Gastrocnemius medialis (tissue), 4 donors: ENCODE data around the gene DPYSL4. TPM values are rescaled to one million over a fixed set of nuclear protein-coding genes. Genes with fewer than 3 reads are reported as not detected.

Experiments used
- ATAC-seq, 2 donors: fragments of 150-250 bp; one replicate each; pipeline ENCODE4 v1.9.1; 2016
- DNase-seq, 2 donors: peaks; one replicate each; pipeline ENCODE4 v3.0.0-alpha.2; 2019
- H3K27ac ChIP-seq, 4 donors: fragments of 200-600 bp; sonication (generic); 1 replicate in 1 of 4; 2 replicates in 3 of 4; pipeline ENCODE4 v1.5.1; 2016 to 2018; ENCODE audit warnings: mild to moderate bottlenecking in 2 of 4, moderate library complexity in 1 of 4
- H3K27me3 ChIP-seq, 3 donors: fragments of 200-600 bp; sonication (generic) in 2 of 3; 1 replicate in 1 of 3; 2 replicates in 2 of 3; pipeline versions ENCODE4 v1.5.1 to v1.6.0; 2016 to 2019; ENCODE audit warnings: mild to moderate bottlenecking in 1 of 3, moderate library complexity in 1 of 3
- H3K36me3 ChIP-seq, 2 donors: fragments of 200-600 bp; sonication (generic) in 1 of 2; one replicate each; pipeline ENCODE4 v1.5.1; 2017 to 2018
- H3K4me1 ChIP-seq, 2 donors: fragments of 200-600 bp; sonication (generic) in 1 of 2; one replicate each; pipeline ENCODE4 v1.5.1; 2016 to 2017; ENCODE audit warnings: mild to moderate bottlenecking in 2 of 2
- H3K4me3 ChIP-seq, 4 donors: fragments of 200-600 bp; sonication (generic) in 3 of 4; 1 replicate in 1 of 4; 2 replicates in 3 of 4; pipeline ENCODE4 v1.5.1; 2016 to 2019; ENCODE audit warnings: mild to moderate bottlenecking in 2 of 4
- H3K9me3 ChIP-seq, 3 donors: fragments of 200-600 bp; sonication (generic) in 2 of 3; 1 replicate in 1 of 3; 2 replicates in 2 of 3; pipeline ENCODE4 v1.5.1; 2016 to 2019
- CTCF ChIP-seq, 5 experiments: fragments of 450-650 bp in 3 of 5; fragments of 200-600 bp in 2 of 5; sonication (generic) in 2 of 5; IDR thresholded peaks in 4 of 5; conservative IDR thresholded peaks in 1 of 5; 1 replicate in 4 of 5; 2 replicates in 1 of 5; pipeline ENCODE4 v1.5.1; 2016 to 2019; ENCODE audit warnings: antibody characterized with exemption in 5 of 5, mild to moderate bottlenecking in 3 of 5, moderate library complexity in 3 of 5
- POLR2A ChIP-seq, 2 donors: fragments of 450-650 bp; IDR thresholded peaks; one replicate each; pipeline ENCODE4 v1.6.1; 2017; ENCODE audit warnings: antibody characterized with exemption in 2 of 2, mild to moderate bottlenecking in 2 of 2, moderate library complexity in 2 of 2
- in situ Hi-C, 4 donors: fragments of 200-750 bp; cut with MboI; loops; one replicate each; pipeline versions ENCODE4 v1.15.0 to v1.8.0; 2017; ENCODE audit warnings: low sequenced_read_pairs in 4 of 4
- intact Hi-C: fragments of 100-400 bp; cut with DNase I; formaldehyde crosslinking; loops from one replicate; pipeline ENCODE4 v1.15.1; 2023; ENCODE audit warnings: low total_unique reads
- total RNA-seq, 4 donors: library from RNA; depleted of rRNA; stranded (reverse); fragments of >200 nt; gene quantifications; one replicate each; pipeline versions ENCODE4 v1.1.0 to v1.2.3, GENCODE V29; 2016

DPYSL4 gene
- total RNA-seq, result 1 to 10 TPM in 1 of 4 donors, under 1 TPM in 3; 0.29 to 1.3 (median 0.46) TPM

GRCh38 chr10:132186488-132187429, at the start of gene DPYSL4:
Gene DPYSL4 (plus strand): TSS chr10:132186948. CDS start chr10:132187064, 116 bp downstream.
- Histone ChIP-seq H3K27ac (no peak within 1 kb of the TSS), H3K4me1 (peaks cover 0 to 10% of the 10 kb centered on the region in 2 donors), H3K4me3 (peak within 1 kb of the TSS; percentile 37 to 61 (median 51)), H3K36me3 (no peaks in the 10 kb centered on the region), H3K27me3 (peaks cover 37 to 53% (median 41%) of the 10 kb centered on the region in 3 donors), H3K9me3 (no peaks in the 10 kb centered on the region)
- peak; percentile 22 to 50 for ATAC-seq
- TF ChIP-seq POLR2A (IDR thresholded peaks at IDR 0.05) (no peak), CTCF (IDR thresholded peaks at IDR 0.05 in 4 of 5, conservative IDR thresholded peaks at IDR 0.05 in 1 of 5) (no peak)
- intact Hi-C loops (no loop called here), in situ Hi-C loops (no loop called here)
- no peak for DNase-seq

GRCh38 chr10:132137111-132138072, 49.4 kb upstream of the DPYSL4 start:
- Histone ChIP-seq H3K4me3 (no peak overlapping the region), H3K36me3 (no peaks in the 10 kb centered on the region), H3K4me1 (no peaks in the 10 kb centered on the region), H3K27me3 (no peaks in the 10 kb centered on the region), H3K27ac (no peak overlapping the region), H3K9me3 (no peaks in the 10 kb centered on the region)
- intact Hi-C loops (no loop called here), in situ Hi-C loops (no loop called here)
- TF ChIP-seq CTCF (IDR thresholded peaks at IDR 0.05 in 4 of 5, conservative IDR thresholded peaks at IDR 0.05 in 1 of 5), result no peak
- TF ChIP-seq POLR2A (IDR thresholded peaks at IDR 0.05), result no peak
- DNase-seq (no peak), ATAC-seq (no peak)

GRCh38 chr10:132138133-132138532, 48.6 kb upstream of the DPYSL4 start:
- H3K27ac ChIP-seq, result no peak overlapping the region
- DNase-seq, result no peak
- H3K36me3 ChIP-seq, result no peaks in the 10 kb centered on the region
- H3K4me1 ChIP-seq, result no peaks in the 10 kb centered on the region
- no peak for ATAC-seq
- no peaks in the 10 kb centered on the region for H3K27me3 ChIP-seq
- no peak overlapping the region for H3K4me3 ChIP-seq
- in situ Hi-C loops, result no loop called here
- TF ChIP-seq CTCF (IDR thresholded peaks at IDR 0.05 in 4 of 5, conservative IDR thresholded peaks at IDR 0.05 in 1 of 5) (no peak), POLR2A (IDR thresholded peaks at IDR 0.05) (no peak)
- H3K9me3 ChIP-seq, result no peaks in the 10 kb centered on the region
- intact Hi-C loops, result no loop called here

- no peak for DNase-seq
- H3K4me1 ChIP-seq, result no peaks in the 10 kb centered on the region
- in situ Hi-C loops (no loop called here), intact Hi-C loops (no loop called here)
- no peak overlapping the region for H3K4me3 ChIP-seq
- no peaks in the 10 kb centered on the region for H3K9me3 ChIP-seq
- H3K27ac ChIP-seq, result no peak overlapping the region
- TF ChIP-seq POLR2A (IDR thresholded peaks at IDR 0.05) (no peak), CTCF (IDR thresholded peaks at IDR 0.05 in 4 of 5, conservative IDR thresholded peaks at IDR 0.05 in 1 of 5) (no peak)
- no peaks in the 10 kb centered on the region for H3K36me3 ChIP-seq
- no peaks in the 10 kb centered on the region for H3K27me3 ChIP-seq
- ATAC-seq, result no peak
Measured at GRCh38 chr10:132138596-132138995, 48.2 kb upstream of the DPYSL4 start.
